Measurements from ENCODE around the gene INSR.

The INSR gene

DNA sequence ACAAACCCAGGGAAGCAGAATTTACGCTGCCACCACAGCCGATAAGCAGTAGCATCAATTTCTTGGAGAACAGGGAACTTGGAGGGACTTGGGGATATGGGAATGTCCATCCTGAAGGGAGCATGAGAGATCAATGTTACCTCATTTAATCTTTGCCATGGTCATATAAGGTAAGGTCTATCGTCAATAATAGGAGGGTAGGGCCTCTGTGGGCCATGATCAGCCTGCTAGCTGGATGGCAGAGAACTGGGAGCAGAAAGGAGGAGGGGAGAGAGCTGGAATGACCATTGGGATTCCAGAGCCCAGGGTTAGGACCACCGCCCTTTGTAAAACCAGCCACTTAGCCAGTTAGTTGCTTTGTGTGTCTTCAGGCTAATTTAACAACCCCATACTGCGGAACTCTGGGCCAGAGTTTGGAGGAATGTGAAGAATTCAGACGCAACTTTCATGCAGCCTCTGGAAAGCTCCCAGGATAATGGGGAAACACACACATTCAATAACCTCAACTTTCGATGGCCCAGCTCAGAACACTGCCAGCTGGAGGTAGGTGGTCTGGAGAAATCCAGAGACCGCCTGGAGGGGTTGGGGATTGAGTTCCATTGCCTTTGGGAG lies 184.4 kb downstream of the INSR start:
- H3K79me2 ChIP-seq (ENCODE audit: insufficient read depth, low read depth): no peaks in the 10 kb centered on the region
- H2AFZ ChIP-seq (ENCODE audit: low read depth): no peak overlapping the region
- H3K9ac ChIP-seq: no peak overlapping the region
- no peak overlapping the region for H3K27ac ChIP-seq
- H4K20me1 ChIP-seq (ENCODE audit: insufficient read depth): no peaks in the 10 kb centered on the region
- no peak overlapping the region for H3K4me3 ChIP-seq (IDR thresholded peaks at IDR 0.05; ENCODE audit: insufficient read depth, low read depth, low read length)
- no peaks in the 10 kb centered on the region for H3K36me3 ChIP-seq (ENCODE audit: insufficient read depth)
- no peaks in the 10 kb centered on the region for H3K27me3 ChIP-seq (ENCODE audit: insufficient read depth, low read depth)
- TF ChIP-seq, protein P1, sequence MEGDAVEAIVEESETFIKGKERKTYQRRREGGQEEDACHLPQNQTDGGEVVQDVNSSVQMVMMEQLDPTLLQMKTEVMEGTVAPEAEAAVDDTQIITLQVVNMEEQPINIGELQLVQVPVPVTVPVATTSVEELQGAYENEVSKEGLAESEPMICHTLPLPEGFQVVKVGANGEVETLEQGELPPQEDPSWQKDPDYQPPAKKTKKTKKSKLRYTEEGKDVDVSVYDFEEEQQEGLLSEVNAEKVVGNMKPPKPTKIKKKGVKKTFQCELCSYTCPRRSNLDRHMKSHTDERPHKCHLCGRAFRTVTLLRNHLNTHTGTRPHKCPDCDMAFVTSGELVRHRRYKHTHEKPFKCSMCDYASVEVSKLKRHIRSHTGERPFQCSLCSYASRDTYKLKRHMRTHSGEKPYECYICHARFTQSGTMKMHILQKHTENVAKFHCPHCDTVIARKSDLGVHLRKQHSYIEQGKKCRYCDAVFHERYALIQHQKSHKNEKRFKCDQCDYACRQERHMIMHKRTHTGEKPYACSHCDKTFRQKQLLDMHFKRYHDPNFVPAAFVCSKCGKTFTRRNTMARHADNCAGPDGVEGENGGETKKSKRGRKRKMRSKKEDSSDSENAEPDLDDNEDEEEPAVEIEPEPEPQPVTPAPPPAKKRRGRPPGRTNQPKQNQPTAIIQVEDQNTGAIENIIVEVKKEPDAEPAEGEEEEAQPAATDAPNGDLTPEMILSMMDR (conservative IDR thresholded peaks at IDR 0.05; ENCODE audit: low read depth, low read length): no peak
- peaks cover 7% of the 10 kb centered on the region for H3K4me1 ChIP-seq (ENCODE audit: low read depth, poor library complexity, severe bottlenecking)
- no peak overlapping the region for H3K4me2 ChIP-seq

DNA sequence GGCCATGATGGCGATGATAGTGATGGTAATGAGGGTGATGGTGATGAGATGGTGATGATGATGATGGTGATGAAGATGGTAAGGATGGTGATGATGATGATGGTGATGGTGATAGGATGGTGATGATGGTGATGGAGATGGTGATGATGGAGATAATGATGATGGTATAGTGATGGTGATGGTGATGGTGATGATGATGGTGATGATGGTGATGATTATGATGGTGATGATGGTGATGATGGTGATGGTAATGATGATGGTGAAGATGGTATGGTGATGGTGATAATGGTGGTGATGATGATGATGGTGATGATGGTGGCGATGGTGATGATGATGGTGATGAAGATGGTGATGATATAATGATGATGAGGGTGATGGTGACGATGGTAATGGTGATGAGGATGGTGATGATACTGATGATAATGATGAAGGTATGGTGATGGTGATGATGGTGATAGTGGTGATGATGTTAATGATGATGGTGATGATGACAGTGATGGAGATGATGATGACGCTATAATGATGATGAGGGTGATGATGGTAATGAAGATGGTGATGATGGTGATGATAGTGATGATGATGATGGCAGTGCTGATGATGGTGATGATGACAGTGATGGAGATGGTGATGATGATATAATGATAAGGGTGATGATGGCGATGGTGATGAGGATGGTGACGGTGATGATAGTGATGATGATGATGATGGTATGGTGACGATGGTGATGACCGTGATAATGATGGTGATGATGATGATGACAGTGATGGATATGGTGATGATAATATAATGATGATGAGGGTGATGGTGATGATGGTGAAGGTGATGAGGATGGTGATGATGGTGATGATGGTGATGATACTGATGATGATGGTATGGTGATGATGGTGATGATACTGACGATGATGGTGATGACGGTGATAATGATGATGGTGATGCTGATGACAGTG lies 187.2 kb downstream of the INSR start:
- Histone ChIP-seq H3K27me3 (ENCODE audit: insufficient read depth, low read depth) (no peaks in the 10 kb centered on the region), H3K4me3 (IDR thresholded peaks at IDR 0.05; ENCODE audit: insufficient read depth, low read depth, low read length) (no peak overlapping the region)

DNA sequence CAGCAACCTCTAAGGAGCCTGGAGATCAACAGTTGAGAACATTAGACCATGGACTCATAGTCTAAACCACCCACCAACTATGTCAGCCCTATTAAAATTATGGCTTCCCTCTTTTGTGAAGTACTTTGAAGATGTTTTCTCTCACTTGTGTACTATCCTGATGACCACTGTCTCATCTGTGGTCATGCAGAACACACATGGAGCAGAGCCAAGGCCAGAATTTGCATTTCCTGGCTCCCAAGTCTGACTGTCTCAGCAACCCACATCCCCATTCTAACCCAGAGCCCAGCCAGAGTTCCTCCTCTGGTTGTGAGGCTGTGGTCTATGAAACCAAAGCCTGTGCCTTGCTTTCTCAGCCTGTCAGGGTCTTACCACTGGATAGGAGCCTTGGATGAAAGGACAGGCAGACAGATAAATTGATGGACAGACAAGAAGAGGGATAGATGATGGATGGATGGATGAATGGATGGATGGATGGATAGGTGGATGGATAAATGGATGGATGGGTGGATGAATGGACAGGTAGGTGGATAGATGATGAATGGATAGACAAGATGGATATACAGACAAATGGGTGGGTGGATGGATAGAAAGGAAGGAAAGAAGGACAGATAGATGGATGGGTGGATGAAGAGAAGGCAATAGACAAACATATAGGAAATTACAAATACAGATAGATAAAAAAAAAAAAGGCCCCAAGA lies 189.3 kb downstream of the INSR start:
- Histone ChIP-seq H3K27ac (no peak overlapping the region), H3K4me2 (no peak overlapping the region; the same call in 1 of the 2 replicates), H3K27me3 (ENCODE audit: insufficient read depth, low read depth) (no peaks in the 10 kb centered on the region), H4K20me1 (ENCODE audit: insufficient read depth) (no peaks in the 10 kb centered on the region), H2AFZ (ENCODE audit: low read depth) (no peak overlapping the region), H3K9ac (no peak overlapping the region), H3K79me2 (ENCODE audit: insufficient read depth, low read depth) (no peaks in the 10 kb centered on the region), H3K36me3 (ENCODE audit: insufficient read depth) (no peaks in the 10 kb centered on the region), H3K4me1 (ENCODE audit: low read depth, poor library complexity, severe bottlenecking) (peaks cover 30% of the 10 kb centered on the region), H3K4me3 (IDR thresholded peaks at IDR 0.05; ENCODE audit: insufficient read depth, low read depth, low read length) (no peak overlapping the region)
- TF ChIP-seq, protein P1 (conservative IDR thresholded peaks at IDR 0.05; ENCODE audit: low read depth, low read length): no peak

More for the DNA sequence above, 187.2 kb downstream of the INSR start:
- Histone ChIP-seq H3K27ac (no peak overlapping the region), H4K20me1 (ENCODE audit: insufficient read depth) (no peaks in the 10 kb centered on the region), H2AFZ (ENCODE audit: low read depth) (no peak overlapping the region), H3K9ac (no peak overlapping the region), H3K4me2 (no peak overlapping the region), H3K36me3 (ENCODE audit: insufficient read depth) (no peaks in the 10 kb centered on the region), H3K4me1 (ENCODE audit: low read depth, poor library complexity, severe bottlenecking) (peaks cover 18% of the 10 kb centered on the region), H3K79me2 (ENCODE audit: insufficient read depth, low read depth) (no peaks in the 10 kb centered on the region)
- TF ChIP-seq, protein P1 (conservative IDR thresholded peaks at IDR 0.05; ENCODE audit: low read depth, low read length): no peak

DNA sequence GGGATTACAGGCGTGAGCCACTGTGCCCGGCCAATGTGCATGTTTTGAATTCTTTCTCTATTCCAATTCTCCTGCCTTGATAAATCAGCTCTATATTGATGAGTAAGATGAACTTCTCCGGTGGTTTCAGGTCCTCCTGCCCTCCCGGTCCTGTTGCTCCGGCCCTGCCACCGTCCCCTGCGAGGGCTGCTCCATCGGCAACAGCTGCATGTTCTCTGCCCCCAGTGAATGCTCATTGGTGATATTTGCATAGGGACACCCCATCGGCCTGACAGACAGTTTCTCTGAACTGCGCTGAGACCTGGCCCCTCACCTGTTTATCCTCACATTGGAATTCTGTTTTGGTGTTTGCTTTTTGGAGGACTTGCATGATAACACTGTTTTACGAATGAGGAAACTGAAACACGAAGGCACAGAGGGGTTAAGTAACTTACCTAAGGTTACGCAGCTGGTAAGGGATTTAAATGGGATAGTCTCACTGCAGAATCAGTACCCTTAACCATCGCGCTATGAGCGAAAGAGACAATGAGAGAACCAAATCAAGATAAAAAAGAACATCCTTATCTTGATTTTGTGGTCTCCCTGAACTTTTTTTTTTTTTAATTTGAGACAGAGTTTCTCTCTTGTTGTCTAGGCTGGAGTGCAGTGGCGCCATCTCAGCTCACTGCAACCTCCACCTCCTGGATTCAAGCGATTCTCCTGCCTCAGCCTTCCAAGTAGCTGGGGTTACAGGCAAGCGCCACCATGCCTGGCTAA lies 192.5 kb downstream of the INSR start:
- Histone ChIP-seq H3K27me3 (ENCODE audit: insufficient read depth, low read depth) (no peaks in the 10 kb centered on the region), H2AFZ (ENCODE audit: low read depth) (0 out of 2 replicates have a peak overlapping the region, but pooled peaks have one; percentile 8), H3K4me1 (ENCODE audit: low read depth, poor library complexity, severe bottlenecking) (peaks cover 33% of the 10 kb centered on the region), H3K27ac (no peak overlapping the region), H4K20me1 (ENCODE audit: insufficient read depth) (no peaks in the 10 kb centered on the region), H3K79me2 (ENCODE audit: insufficient read depth, low read depth) (no peaks in the 10 kb centered on the region), H3K36me3 (ENCODE audit: insufficient read depth) (no peaks in the 10 kb centered on the region), H3K4me2 (peak overlapping the region; percentile 31; the same call in 1 of the 2 replicates), H3K9ac (no peak overlapping the region), H3K4me3 (IDR thresholded peaks at IDR 0.05; ENCODE audit: insufficient read depth, low read depth, low read length) (no peak overlapping the region)
- TF ChIP-seq, protein P1 (conservative IDR thresholded peaks at IDR 0.05; ENCODE audit: low read depth, low read length): no peak

All from KMS-11 (cell line).